GM21526 (cell line): Measurements from ENCODE around the gene IRX2.

Experiments used
- ATAC-seq: cut with Tn5 transposase; IDR thresholded peaks from one replicate; pipeline ENCODE4 v1.9.1; 2021; ENCODE audit warnings: moderate library complexity; ENCODE audit not compliant: unreplicated experiment, low FRiP score

Gene IRX2

GRCh38 chr5:2751592-2752021 lies at the start of gene IRX2:
Gene IRX2, minus strand, starts transcription at chr5:2751677. Its CDS starts 264 bp downstream, at chr5:2751413.
- no peak for ATAC-seq

DNA sequence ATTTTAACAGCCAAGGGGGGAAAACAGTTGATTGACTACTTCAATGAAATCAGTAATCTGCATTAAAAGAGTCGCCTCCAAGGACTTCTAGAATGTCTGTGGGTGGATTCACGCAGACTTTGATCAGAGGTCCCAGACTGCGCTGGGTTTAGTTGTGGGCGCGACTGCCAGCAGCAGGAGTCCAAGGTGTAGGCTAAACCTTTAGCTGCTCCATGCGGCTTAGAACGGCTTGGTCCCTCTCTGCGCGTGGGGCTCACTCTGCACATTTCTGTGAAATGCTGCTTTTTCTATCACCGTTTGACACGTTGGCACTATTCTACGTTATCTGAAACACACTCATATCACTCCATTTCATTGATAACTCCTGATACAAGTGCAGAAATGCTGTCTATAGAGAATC lies 48.6 kb upstream of the IRX2 start:
- no peak for ATAC-seq

GRCh38 chr5:2797981-2798380 lies 46.5 kb upstream of the IRX2 start:
- no peak for ATAC-seq

GRCh38 chr5:2797160-2797559 lies 45.7 kb upstream of the IRX2 start:
- no peak for ATAC-seq

DNA sequence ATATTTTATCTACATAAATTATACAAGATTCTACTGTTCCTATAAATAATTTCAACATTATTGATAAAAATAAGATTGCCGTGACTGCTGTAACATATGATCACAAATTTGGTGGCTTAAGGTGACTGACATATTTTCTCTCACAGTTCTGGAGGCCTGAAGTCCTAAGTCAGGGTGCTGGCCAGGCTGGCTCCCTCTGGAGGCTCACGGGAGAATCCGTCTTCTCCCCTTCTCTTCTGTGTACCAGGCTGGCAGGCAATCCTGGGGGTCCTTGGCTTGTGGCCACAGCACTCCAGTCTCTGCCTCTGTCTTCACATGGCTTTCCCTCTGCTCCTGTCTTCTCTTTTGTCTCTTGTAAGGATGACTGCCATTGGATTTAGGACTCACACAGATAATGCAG lies 31.7 kb upstream of the IRX2 start:
- no peak for ATAC-seq

DNA sequence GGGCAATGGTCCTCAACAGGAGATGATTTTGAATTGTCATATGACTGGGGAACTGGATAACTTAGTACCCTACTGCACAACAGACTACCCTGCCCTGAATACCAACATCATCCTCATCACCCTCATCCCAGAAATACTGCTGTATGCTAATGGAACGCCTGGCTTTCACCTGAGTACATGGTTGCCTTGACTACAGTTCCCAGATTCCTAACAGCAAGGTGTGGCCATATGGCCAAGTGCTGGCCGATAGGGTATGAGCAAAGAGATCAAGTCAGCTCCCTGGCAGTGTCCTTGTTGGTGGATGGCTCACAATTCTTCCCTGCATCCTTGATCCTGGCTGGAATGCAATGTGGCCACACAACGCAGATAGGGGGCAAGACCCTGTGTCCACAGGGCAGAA lies 31.2 kb upstream of the IRX2 start:
- no peak for ATAC-seq

- ATAC-seq, result no peak
Measured at GRCh38 chr5:2780421-2781171, 29.1 kb upstream of the IRX2 start.

GRCh38 chr5:2779459-2779858 lies 28.0 kb upstream of the IRX2 start:
- ATAC-seq, result no peak

GRCh38 chr5:2776337-2777302 lies 25.1 kb upstream of the IRX2 start:
- no peak for ATAC-seq

- no peak for ATAC-seq
Measured at GRCh38 chr5:2773327-2773726, 21.9 kb upstream of the IRX2 start.

DNA sequence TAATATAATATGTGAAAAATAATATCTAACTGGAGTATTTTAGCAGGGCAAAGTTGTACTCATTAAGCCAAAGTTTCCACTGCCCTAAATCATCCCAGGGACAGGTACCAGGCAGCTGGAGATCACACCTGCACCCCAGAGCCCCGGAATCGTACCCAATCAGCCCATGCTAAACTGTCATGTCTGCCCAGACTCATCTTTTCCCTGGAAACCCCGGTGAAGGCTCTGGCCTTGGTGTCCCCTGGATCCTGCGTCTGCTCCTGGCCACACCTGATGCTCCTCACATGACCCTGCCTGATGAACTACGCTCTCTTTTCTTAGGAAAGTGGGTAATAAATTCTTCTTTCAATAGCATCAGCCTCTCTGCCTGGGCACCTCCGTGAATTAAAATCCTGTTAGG lies 15.6 kb upstream of the IRX2 start:
- ATAC-seq, result no peak

DNA sequence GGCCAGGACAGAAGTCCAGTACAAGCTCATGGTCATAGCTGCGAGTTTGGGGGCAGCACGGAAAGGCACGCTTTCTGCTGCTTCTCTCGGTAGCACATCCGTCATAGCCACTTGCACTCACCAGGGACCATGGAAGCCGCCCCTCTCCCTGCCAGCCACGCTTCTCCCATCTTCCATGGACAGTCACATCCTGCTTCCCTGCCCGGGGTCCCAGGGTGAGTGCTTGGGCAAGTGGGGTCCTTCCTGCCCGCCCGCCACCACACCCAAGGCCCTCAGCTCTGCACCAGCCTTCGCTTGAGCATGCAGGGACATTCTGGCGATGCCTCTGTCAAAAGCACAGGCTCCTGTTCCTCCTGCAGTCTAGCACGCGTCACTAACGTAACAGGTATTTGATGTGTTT lies 13.1 kb upstream of the IRX2 start:
- no peak for ATAC-seq

GRCh38 chr5:2763533-2763794 lies 12.0 kb upstream of the IRX2 start:
- ATAC-seq, result no peak

- ATAC-seq, result no peak
Measured at GRCh38 chr5:2762744-2763532, 11.5 kb upstream of the IRX2 start.

DNA sequence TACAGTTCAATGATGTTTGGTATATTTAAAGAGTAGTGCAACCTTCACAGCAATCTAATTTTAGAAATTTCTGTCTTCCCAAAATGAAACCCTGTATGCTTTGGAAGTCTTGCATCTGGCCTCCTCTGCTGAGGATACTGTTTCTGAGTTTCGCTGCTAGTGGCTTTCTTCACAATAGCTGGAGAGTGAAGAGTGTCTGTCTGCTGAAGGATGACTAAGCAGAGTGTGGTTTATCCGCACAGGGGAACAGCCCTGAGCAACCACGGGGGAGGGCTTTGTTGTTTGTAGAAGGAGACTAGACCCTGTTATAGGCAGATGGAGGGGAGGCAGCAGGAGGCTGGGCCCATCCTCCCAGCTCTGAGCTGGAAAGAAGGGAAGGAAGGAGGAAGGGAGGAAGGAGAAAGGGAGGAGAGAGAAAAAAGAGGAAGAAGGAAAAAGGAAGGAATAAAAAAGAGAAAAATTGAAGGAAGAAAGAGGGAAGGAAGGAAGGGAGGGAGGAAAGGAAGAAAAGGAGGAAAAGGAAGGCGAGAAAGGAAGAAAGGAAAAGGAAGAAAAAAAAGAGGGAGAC lies 10.5 kb upstream of the IRX2 start:
- ATAC-seq, result no peak

GRCh38 chr5:2759696-2760461 lies 8.4 kb upstream of the IRX2 start:
- no peak for ATAC-seq

DNA sequence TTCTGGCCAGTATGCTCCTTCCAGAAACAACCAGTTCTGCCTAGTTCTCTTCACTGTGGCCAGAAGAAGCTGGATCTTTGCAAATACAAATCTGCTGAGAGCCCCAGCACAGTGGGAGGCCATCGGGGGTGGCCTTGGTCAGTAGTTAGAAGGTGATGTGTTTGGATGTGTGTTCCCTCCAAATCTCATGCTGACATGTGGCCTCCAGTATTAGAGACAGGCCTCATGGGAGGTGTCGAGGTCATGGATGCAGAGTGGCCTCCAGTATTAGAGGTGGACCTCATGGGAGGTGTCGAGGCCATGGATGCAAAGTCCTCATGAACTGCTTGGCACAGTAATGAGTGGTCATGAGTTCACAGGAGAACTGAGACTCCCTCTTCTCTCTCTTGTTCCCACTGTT lies 7.6 kb upstream of the IRX2 start:
- no peak for ATAC-seq

DNA sequence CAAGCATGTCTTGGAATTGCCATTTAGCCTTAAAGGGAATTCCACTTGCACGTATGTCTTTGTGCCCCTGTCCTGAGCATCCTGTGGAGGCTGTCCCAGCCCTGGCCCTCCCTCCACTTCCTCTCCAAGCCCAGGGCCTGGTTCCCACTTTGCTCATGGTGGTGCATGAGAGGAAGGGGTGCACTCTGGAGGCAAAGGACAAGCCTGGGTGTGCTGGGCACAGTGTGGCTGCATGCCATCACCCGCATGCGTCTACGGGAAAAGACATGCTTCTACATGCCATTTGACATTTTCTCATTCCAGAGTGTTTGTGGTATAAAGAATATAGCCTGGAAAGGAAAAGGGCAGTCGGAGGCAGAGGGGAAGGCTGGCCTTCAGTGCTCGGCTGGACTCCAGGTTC lies 7.2 kb upstream of the IRX2 start:
- no peak for ATAC-seq

GRCh38 chr5:2757563-2758351 lies 6.3 kb upstream of the IRX2 start:
- ATAC-seq, result no peak
